HG02884 (cell line): ENCODE results near the gene UBXN1.
"Not testable (repeated sequence)": the region's sequence is repeated elsewhere in the genome, so short reads cannot be mapped to it uniquely, and the experiment has no call there.

Source experiments
- ATAC-seq: cut with Tn5 transposase; IDR thresholded peaks from one replicate; pipeline ENCODE4 v1.9.1; 2021; ENCODE audit warnings: mild to moderate bottlenecking, moderate library complexity; ENCODE audit not compliant: unreplicated experiment

The UBXN1 gene

DNA sequence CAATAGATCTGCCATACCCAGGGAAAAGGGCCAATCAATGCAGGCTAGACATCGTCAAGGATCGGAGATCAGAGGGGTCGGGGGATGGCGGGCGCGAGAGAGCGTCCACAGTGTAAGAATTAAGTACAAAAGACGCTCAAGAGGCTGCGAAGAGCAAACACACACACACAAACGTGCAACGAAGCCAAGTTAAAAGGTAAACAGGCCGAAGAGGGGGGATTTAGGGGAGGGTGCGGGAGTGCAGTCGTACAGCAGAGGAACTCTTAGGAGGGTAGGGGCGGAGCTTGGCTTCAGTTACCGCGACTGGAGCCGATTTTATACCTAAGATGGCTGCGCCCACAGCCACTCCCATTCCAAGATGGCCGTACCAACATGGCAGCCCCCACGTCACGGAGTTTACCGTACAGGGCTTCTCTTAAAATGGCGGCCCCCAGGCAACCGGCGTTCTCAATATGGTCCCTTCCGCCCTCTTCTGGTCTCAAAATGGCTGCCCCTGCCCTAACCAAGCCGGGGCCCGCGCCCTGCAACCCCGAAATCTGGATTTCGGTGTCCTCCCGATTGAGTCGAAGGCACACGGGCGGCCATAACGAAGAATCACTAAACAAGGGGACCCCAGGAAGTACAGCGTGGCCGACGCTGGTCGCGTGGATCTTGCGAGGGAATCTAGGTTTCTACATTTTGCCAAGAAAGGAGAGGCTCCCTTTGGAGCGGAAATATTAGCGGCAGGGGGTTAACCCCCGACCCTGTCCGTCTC is 30.6 kb upstream of the UBXN1 start:
- peak; percentile 63 for ATAC-seq

GRCh38 chr11:62708793-62709192 is 29.9 kb upstream of the UBXN1 start:
- ATAC-seq, result no peak

- no peak for ATAC-seq
These were observed 29.5 kb upstream of the UBXN1 start for GRCh38 chr11:62708392-62708791.

DNA sequence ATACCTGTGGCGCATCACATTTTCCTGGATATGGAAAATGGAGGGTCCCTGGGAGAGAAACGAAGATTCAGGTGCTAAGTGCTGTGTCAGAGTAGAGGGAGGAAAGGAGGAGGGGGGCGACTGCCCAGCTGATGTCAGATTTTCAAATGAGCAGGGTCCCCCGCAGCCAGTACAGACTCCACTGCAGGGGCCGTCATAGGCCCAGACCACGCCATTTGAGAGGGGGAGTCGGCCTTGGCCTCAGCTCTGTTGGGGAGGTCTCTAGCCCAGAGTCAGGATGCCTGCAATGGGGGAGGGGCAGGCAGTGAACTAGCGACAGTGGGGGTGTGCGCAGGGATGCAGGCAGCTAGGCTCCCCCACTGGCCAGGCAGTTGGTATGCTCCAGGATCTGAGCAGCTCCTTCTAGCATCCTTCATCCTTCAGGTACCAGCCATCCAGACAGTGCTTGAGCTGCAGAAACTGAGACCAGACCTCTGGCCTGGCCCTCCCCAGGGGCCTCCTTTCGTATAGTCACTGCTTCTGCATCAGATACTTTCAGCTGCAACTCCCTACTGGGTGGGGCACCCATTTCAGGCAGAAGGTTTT is 28.5 kb upstream of the UBXN1 start, which contains the start of the genes BSCL2 and GNG3:
Gene BSCL2, minus strand, starts transcription at position 148 of the 585 bp plus-strand sequence. CDS start 229 bp downstream, outside the sequence.
Gene GNG3, plus strand, starts transcription at position 400 of the 585 bp plus-strand sequence. CDS start 620 bp downstream, outside the sequence.
- no peak for ATAC-seq

DNA sequence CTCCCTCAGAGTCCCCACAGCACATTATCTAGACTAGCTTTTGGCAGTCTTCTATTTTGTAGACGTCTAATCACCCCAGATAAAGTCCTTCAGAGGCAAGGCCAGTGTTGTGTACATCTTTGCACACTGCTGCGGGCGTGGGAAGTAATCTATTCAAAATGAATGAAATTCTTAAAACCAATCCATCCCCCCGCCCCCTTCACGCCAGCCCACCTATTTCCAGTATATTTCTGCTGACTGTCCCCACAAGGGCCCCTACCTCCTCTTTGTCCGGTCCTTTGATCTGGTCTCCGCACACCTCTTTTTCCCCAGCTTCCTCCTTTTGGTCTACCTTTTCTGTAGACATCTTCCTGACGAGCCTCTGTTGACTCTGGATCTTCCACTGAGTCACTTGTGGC is 28.0 kb upstream of the UBXN1 start:
- no peak for ATAC-seq

- peak; percentile 39 for ATAC-seq
These were observed 27.3 kb upstream of the UBXN1 start for GRCh38 chr11:62705880-62706849.

DNA sequence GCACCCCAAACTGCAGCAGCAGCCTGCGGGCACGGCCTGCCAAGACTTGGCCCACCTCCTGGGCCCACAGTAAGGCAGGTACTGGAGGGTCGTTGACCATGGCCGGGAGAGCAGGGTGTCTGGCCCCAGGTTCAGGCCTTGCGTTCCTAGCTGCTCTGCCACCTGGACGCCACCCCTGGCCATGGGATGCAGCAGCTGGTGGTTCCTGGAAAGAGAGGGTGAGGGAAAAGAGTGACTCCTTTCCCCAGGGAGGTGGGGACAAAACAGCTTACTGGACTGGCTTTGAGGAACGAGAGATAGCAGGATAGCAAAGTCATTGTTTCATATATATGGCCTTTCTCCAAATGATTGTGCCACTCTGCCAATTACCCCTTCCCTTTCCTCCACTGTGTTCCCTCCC is 26.5 kb upstream of the UBXN1 start:
- ATAC-seq, result no peak

DNA sequence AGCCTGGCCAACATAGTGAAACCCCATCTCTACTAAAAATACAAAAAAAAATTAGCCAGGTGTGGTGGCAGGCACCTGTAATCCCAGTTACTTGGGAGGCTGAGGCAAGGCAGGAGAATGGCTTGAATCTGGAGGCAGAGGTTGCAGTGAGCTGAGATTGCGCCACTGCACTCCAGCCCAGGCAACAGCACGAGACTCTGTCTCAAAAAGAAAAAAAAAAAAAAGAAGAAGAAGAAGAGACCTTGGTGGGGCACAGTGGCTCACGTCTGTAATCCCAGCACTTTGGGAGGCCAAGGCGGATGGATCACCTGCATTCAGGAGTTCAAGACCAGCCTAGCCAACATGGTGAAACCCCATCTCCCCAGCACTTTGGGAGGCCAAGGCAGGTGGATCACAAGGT is 25.0 kb upstream of the UBXN1 start:
- not testable (repeated sequence) for ATAC-seq

DNA sequence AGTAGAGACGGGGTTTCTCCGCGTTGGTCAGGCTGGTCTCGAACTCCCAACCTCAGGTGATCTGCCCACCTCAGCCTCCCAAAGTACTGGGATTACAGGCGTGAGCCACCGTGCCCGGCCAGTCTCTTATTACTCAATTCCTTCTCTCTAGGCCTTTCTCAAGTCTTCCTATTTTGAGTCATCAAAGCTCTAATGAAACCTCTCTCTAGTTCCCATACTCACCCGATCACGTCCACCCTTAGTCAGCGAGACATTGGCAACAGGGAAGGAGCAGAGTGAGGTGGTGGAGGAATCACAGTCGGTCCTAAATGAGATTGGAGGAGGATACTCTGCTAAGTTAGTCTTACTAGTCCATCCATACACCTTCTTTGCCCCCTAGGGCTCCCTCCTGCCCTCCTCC is 23.4 kb upstream of the UBXN1 start:
- ATAC-seq, result no peak

DNA sequence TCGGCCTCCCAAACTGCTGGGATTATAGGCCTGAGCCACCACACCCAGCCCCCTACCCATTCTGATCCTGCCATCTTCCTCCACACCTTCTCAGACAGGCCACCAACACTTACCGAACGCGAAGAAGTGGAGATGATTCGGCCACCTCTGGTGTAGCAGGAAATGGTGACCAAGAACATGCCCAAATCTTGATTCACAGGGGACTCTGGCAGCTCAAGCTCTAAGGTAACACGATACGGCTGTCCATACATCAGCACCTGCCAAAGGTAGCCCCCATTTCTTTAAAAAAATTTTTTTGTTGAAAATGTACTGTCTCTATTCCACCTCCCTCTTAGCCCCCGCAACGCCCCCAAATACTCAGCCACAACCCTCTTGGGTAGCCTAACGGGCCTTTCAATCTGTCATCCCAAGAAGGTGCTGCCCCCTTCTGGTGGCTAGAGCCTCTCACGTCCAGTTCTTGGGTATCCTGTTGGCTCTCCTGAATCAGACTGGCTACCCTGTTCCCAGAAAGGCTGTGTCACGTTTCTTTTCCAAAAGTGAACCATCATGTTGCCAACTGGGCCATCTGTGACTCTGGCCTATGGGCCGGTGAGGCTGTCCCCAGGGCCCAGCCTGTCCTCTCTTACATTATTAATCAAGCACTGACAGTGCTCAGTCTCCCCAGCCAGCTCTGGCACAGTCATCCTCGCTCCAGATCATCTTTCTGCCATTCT is 15.7 kb upstream of the UBXN1 start:
- ATAC-seq, result no peak

DNA sequence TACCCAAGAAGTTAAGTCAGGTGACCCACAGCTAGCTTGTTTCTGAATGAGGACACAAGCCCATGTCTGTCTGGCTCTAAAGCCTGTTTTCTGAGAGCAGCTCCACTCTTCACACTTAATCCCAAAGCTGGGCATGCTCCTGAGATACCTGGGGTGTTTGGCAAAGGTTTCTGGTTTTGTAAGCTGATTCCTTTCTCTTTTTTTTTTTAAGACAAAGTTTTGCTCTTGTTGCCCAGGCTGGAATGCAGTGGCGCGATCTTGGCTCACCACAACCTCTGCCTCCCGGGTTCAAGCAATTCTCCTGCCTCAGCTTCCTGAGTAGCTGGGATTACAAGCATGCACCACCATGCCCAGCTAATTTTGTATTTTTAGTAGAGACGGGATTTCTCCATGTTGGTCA is 14.8 kb upstream of the UBXN1 start:
- not testable (repeated sequence) for ATAC-seq

GRCh38 chr11:62689421-62690183 is 10.7 kb upstream of the UBXN1 start, which contains the start of gene LRRN4CL:
Gene LRRN4CL (minus strand): TSS chr11:62689530. CDS start chr11:62688508, 1,022 bp downstream.
- ATAC-seq, result no peak

DNA sequence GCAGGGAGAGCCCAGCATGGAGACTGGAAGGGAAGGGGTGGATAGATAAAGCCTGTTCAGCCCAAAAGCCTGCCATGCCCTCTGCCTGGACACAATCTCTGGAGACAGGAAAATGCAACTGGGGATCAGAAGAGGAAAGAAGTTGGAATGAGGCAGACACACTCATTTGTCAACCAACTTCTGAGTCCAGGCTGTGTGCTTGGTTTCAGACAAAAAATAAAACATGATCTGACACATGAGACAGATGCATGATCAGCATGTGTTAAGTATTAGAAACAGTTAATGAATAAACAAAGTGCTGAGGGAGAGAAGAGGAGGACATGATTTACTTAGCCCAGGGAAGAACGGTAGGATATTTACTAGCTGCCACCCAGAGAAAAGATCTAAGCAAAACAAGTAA is 9.6 kb upstream of the UBXN1 start:
- no peak for ATAC-seq

DNA sequence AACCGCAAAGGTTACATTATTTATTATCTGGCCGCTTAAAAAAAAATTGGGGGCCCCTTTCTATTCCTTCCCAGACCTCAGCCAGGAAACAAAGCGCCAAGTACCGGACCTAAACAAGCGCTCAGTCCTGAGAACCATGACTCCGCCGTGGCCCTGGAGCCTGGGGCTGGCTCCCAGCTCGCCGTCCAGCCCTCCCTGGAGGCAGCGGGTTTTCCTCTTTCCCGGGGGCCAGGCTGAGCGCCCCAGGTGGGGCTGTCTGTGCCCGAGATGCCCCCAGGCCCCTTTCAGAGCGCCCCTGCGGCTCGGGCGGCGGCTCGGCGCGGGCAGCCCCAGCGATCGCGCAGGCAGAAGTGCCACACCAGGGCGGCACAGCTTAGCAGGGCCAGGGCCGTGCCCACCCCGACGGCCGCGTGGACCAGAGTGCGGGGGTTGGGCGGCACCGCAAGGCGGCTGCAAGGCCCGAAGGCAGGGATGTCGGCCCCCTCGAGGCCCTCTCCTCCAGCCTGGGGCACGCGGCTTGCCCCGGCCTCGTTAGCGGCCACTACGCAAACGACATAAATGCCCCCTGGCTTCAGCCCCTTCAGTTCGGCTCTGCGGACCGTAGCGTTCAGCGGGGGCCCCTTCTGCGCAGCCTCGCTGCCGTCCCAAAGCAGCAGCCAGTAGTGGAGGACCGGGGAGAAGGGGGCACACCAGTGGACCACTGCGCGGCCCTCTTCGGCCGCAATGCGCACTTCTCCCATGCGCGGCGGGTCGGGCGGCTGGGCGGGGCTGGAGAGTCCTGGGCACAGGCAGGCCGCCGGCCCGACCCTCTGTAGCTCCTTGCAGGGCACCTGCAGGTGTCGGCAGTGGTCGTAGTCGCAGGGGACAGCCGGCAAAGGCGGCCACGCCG is 8.9 kb upstream of the UBXN1 start:
- ATAC-seq, result no peak

DNA sequence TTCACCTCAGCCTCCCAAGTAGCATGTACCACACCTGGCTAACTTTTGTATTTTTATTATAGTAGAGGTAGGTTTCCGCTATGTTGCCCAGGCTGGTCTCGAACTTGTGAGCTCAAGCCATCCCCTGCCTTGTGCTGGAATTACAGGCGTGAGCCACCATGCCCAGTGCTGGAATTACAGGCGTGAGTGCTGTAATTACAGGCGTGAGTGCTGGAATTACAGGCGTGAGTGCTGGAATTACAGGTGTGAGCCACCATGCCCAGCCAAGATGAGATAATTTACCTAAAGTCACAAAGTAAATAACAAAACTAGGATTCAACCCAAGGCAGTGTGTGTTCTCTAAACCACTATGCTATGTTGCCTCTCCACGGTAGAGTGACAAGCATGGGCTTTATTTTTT is 3.6 kb upstream of the UBXN1 start:
- no peak for ATAC-seq

DNA sequence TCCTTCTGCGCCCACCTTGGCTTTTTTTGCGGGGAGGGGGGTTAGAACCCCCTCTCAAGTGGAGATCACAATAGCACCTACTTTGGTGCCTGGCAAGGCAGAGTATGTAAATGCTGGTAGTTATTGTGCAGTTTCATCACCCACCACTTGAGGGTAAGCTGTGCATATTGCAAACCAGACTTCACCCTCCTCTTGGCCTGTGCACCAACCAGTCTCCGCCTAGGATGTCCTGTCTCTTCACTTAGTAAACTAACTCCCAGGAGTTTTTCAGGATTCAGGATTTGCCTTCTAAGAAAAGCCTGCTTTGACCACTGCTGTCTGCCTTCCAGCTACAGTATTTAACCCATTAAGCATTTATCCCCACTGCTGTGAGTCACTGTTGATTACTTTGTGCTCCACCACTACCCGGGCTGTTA is 2.0 kb upstream of the UBXN1 start:
- ATAC-seq, result no peak

DNA sequence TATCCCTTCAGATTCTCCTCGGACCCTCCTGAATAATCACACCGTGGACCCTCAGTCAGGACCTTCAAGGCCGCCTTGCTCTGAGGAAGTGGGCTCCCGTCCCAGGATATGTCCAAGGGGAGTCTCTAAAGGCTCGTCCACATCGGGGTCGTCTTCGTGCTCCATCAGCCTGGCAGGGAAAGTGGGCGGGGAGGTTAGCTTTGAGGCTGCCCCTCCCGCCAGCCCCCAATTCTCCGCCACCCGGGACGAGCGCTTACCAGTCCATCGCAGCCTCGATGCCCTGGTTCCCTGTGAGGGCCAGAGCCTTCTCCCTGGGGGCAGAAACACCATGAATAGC is 472 bp downstream of the UBXN1 start:
- no peak for ATAC-seq

- no peak for ATAC-seq
These were observed 1.2 kb downstream of the UBXN1 start for GRCh38 chr11:62677714-62678113.

- ATAC-seq, result no peak
These were observed 1.7 kb downstream of the UBXN1 start for GRCh38 chr11:62677156-62677555.
